Skeletal muscle tissue (tissue), 4 donors: Measurements from ENCODE around the gene GTF2H1. TPM values are rescaled to one million over a fixed set of nuclear protein-coding genes. Genes with fewer than 3 reads are reported as not detected.

ENCODE experiments used
- H3K27ac ChIP-seq: one replicate; pipeline ENCODE4 v1.7.0; 2013; ENCODE audit warnings: mild to moderate bottlenecking, low read depth, low read length, inconsistent platforms
- H3K27me3 ChIP-seq, 3 donors: one replicate each; pipeline ENCODE4 v1.7.0; 2013; ENCODE audit warnings: low read length in 3 of 3; ENCODE audit not compliant: control insufficient read depth in 3 of 3, insufficient read depth in 3 of 3
- H3K36me3 ChIP-seq, 3 donors: one replicate each; pipeline ENCODE4 v1.7.0; 2013; ENCODE audit warnings: low read length in 3 of 3; ENCODE audit not compliant: control insufficient read depth in 3 of 3, insufficient read depth in 3 of 3
- H3K4me1 ChIP-seq, 3 donors: one replicate each; pipeline ENCODE4 v1.7.0; 2013; ENCODE audit warnings: low read length in 3 of 3, mild to moderate bottlenecking in 3 of 3; ENCODE audit not compliant: control insufficient read depth in 3 of 3, insufficient read depth in 3 of 3
- H3K4me3 ChIP-seq, 3 donors: one replicate each; pipeline ENCODE4 v1.7.0; 2013; ENCODE audit warnings: low read length in 3 of 3
- H3K9ac ChIP-seq, 3 donors: one replicate each; pipeline ENCODE4 v1.7.0; 2013; ENCODE audit warnings: low read length in 3 of 3, mild to moderate bottlenecking in 3 of 3, moderate library complexity in 2 of 3, low read depth in 1 of 3
- H3K9me3 ChIP-seq, 3 donors: one replicate each; pipeline ENCODE4 v1.7.0; 2013; ENCODE audit warnings: low read length in 3 of 3; ENCODE audit not compliant: control insufficient read depth in 3 of 3
- total RNA-seq: library from RNA; depleted of rRNA; stranded (reverse); fragments of >200 nt; gene quantifications from one replicate; pipeline ENCODE4 v1.2.3, GENCODE V29; 2014
- donor health status: Osteomylitis.

GTF2H1 gene
- total RNA-seq, 1 donor from 2014 or later, result 45.9 TPM

GRCh38 chr11:18368221-18368620 is 45.9 kb downstream of the GTF2H1 start:
- H3K27me3 ChIP-seq, result no peaks in the 10 kb centered on the region
- no peak overlapping the region for H3K4me3 ChIP-seq
- peak overlapping the region in 1 of 3 donors; percentile 9 for H3K9ac ChIP-seq
- peak overlapping the region; percentile 36 for H3K27ac ChIP-seq
- no peaks in the 10 kb centered on the region for H3K9me3 ChIP-seq
- peaks cover 0 to 6% (median 0%) of the 10 kb centered on the region in 3 donors for H3K4me1 ChIP-seq
- peaks cover 24 to 28% (median 26%) of the 10 kb centered on the region in 3 donors for H3K36me3 ChIP-seq

GRCh38 chr11:18369398-18369797 is 47.0 kb downstream of the GTF2H1 start:
- Histone ChIP-seq H3K4me1 (peaks cover 0 to 6% (median 0%) of the 10 kb centered on the region in 3 donors), H3K9ac (no peak overlapping the region), H3K4me3 (no peak overlapping the region), H3K9me3 (no peaks in the 10 kb centered on the region), H3K27me3 (no peaks in the 10 kb centered on the region), H3K27ac (peak overlapping the region; percentile 21), H3K36me3 (peaks cover 13 to 18% (median 17%) of the 10 kb centered on the region in 3 donors)

- no peaks in the 10 kb centered on the region for H3K27me3 ChIP-seq
- peaks cover 0 to 7% (median 2%) of the 10 kb centered on the region in 3 donors for H3K36me3 ChIP-seq
Measured at GRCh38 chr11:18371279-18371678, 48.9 kb downstream of the GTF2H1 start.

GRCh38 chr11:18372201-18372600 is 49.8 kb downstream of the GTF2H1 start:
- Histone ChIP-seq H3K4me1 (peaks cover 0 to 6% (median 0%) of the 10 kb centered on the region in 3 donors), H3K9me3 (no peaks in the 10 kb centered on the region), H3K9ac (no peak overlapping the region), H3K27me3 (no peaks in the 10 kb centered on the region), H3K36me3 (peaks cover 0 to 2% (median 0%) of the 10 kb centered on the region in 3 donors), H3K4me3 (no peak overlapping the region), H3K27ac (no peak overlapping the region)

More at GRCh38 chr11:18371279-18371678, 48.9 kb downstream of the GTF2H1 start:
- Histone ChIP-seq H3K27ac (no peak overlapping the region), H3K9ac (no peak overlapping the region), H3K9me3 (no peaks in the 10 kb centered on the region), H3K4me3 (no peak overlapping the region), H3K4me1 (peaks cover 0 to 6% (median 0%) of the 10 kb centered on the region in 3 donors)

- H3K9me3 ChIP-seq, result no peaks in the 10 kb centered on the region
- H3K36me3 ChIP-seq, result no peaks in the 10 kb centered on the region
- no peaks in the 10 kb centered on the region for H3K27me3 ChIP-seq
- no peak overlapping the region for H3K27ac ChIP-seq
- no peaks in the 10 kb centered on the region for H3K4me1 ChIP-seq
- no peak overlapping the region for H3K9ac ChIP-seq
- H3K4me3 ChIP-seq, result no peak overlapping the region
Measured at GRCh38 chr11:18374956-18375355, 52.6 kb downstream of the GTF2H1 start.

- H3K4me3 ChIP-seq, result no peak overlapping the region
- no peaks in the 10 kb centered on the region for H3K4me1 ChIP-seq
- no peaks in the 10 kb centered on the region for H3K27me3 ChIP-seq
- H3K27ac ChIP-seq, result no peak overlapping the region
- H3K36me3 ChIP-seq, result no peaks in the 10 kb centered on the region
- no peak overlapping the region for H3K9ac ChIP-seq
- no peaks in the 10 kb centered on the region for H3K9me3 ChIP-seq
Measured at GRCh38 chr11:18375941-18376340, 53.6 kb downstream of the GTF2H1 start.

- Histone ChIP-seq H3K9ac (no peak overlapping the region), H3K36me3 (no peaks in the 10 kb centered on the region), H3K4me3 (no peak overlapping the region), H3K27ac (no peak overlapping the region), H3K4me1 (peaks cover 16 to 18% (median 16%) of the 10 kb centered on the region in 3 donors), H3K27me3 (no peaks in the 10 kb centered on the region), H3K9me3 (no peaks in the 10 kb centered on the region)
Measured at GRCh38 chr11:18379201-18379600, 56.8 kb downstream of the GTF2H1 start.

GRCh38 chr11:18383388-18384156 is 61.2 kb downstream of the GTF2H1 start:
- peak overlapping the region; percentile 95 for H3K27ac ChIP-seq
- H3K9ac ChIP-seq, result peak overlapping the region; percentile 46 to 78 (median 76)
- H3K4me3 ChIP-seq, result peak overlapping the region; percentile 41 to 61 (median 45)
- no peaks in the 10 kb centered on the region for H3K36me3 ChIP-seq
- H3K27me3 ChIP-seq, result no peaks in the 10 kb centered on the region
- no peaks in the 10 kb centered on the region for H3K9me3 ChIP-seq
- peaks cover 22 to 24% (median 22%) of the 10 kb centered on the region in 3 donors for H3K4me1 ChIP-seq

- peaks cover 22 to 24% (median 22%) of the 10 kb centered on the region in 3 donors for H3K4me1 ChIP-seq
- no peaks in the 10 kb centered on the region for H3K36me3 ChIP-seq
- H3K4me3 ChIP-seq, result peak overlapping the region; percentile 40 to 45 (median 41)
- no peaks in the 10 kb centered on the region for H3K27me3 ChIP-seq
- H3K9me3 ChIP-seq, result no peaks in the 10 kb centered on the region
- H3K27ac ChIP-seq, result peak overlapping the region; percentile 95
- H3K9ac ChIP-seq, result peak overlapping the region; percentile 46 to 78 (median 76)
Measured at GRCh38 chr11:18384157-18384641, 61.8 kb downstream of the GTF2H1 start.

GRCh38 chr11:18390088-18390487 is 67.7 kb downstream of the GTF2H1 start:
- no peak overlapping the region for H3K4me3 ChIP-seq
- peaks cover 6 to 13% (median 6%) of the 10 kb centered on the region in 3 donors for H3K4me1 ChIP-seq
- no peaks in the 10 kb centered on the region for H3K27me3 ChIP-seq
- no peaks in the 10 kb centered on the region for H3K9me3 ChIP-seq
- H3K9ac ChIP-seq, result no peak overlapping the region
- H3K27ac ChIP-seq, result no peak overlapping the region
- peaks cover 0 to under 1% (median 0%) of the 10 kb centered on the region in 3 donors for H3K36me3 ChIP-seq
